ENCODE measurements around the gene ELAVL4.
"Not testable (repeated sequence)": the region's sequence is repeated elsewhere in the genome, so short reads cannot be mapped to it uniquely, and the experiment has no call there.

Gene ELAVL4

GRCh38 chr1:50126927-50127715 is 18.4 kb downstream of the ELAVL4 start:
- DNase-seq = no peak

DNA sequence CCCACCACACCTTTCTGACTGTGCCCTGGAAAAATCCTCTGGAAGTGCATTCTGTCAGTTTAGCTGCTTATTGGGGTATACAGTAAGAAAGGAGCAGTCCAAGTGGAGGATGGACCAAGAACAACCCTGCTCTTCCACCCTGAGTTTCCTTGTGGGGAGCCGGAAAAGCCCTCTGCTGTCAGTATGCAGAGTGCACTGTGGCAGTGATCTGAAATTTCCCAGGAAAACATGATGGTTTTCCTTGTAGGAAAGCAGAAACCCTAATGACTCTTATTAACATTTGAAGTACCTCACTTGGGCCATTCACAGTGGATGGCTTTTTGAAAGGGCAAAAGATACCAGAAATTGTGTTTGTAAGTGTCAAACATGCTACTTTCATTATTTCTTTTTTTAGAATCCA is 20.5 kb downstream of the ELAVL4 start:
- no peak for DNase-seq

DNA sequence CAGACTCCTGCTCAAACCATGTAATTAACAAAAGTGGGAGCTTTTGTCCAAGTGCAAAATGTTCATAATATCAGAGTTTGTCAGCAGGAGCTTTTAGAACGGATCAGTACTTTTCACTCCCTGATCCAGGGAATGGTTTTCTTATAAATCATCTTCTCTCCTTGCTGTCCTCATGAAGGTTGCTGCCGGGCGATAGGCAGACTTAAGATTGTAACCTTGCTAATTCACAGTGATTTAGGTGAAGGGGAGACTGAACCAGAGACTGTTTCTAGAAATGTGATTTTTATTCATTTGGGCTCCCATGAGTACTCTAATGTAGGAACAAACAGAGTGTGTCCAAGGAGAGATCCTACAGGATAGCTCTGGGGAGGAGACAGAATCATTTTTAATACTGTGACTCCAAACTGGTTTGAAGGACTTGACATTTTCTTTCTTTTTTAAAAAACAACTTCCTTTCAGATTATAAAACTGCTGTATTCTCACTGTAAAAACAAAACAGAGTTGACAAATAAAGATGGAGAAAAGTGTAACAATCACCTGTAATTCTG is 23.7 kb downstream of the ELAVL4 start:
- DNase-seq = no peak

DNA sequence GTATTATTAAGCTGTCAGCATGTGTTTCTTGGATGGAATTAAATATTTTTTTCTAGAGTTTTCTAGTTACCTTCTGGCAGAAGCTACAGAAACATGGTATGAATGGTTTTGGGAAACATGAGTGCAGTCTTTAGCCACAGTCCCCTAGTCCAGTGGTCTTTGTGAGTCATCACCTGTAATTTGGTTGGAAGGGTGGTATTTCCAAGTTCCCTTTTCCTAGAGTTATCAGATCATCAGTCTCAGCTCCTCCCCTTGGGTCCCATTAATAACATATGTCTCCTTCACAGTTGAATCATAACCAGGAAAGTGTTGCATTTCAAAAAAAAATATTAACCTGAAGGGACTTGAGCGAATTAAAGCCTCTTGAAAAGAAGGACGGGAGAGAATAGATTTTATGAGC is 27.0 kb downstream of the ELAVL4 start:
- DNase-seq = no peak

DNA sequence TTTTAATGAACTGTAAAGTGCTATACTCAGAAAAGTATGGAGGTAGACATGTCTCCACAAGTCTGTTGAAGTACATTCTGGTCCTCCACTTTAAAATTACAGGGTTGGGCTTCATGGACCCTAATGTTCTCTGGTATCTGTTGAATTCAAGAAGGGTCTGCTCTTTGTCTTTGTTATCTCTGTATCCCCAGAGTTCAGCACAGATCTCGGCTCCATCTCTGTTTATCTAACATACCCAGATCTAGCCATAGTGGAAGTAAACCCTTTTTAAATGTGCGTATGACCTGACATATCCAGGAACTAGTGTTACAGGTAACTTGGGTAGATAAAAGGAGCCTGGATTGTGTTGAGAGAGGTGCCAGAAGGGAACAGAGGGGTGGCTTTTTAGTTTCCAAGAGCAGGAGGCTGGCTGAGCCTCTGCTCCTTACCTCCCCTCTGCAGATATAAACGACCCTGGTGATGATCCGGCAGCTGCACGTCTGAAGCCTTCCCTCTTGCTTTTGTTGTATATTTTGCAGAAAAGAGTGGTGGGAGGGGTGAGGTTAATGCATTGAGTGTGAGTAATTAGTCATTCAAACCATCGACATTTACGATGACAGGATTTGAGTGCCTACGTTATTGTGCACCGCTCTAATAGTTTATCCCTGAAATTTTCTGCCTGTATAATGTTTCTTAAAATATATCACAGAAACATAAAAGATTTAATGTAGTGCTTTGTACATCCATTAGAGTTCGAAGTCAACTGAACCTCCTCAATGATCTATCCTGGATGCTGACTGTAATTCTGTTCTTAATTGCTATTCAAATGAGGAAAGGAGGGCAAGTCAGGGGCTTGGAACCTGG is 30.8 kb downstream of the ELAVL4 start:
- DNase-seq = peak; percentile 87

GRCh38 chr1:50140182-50140447 is 31.4 kb downstream of the ELAVL4 start:
- DNase-seq = no peak

- no peak for DNase-seq
Observed at GRCh38 chr1:50147191-50147850, 38.6 kb downstream of the ELAVL4 start.

DNA sequence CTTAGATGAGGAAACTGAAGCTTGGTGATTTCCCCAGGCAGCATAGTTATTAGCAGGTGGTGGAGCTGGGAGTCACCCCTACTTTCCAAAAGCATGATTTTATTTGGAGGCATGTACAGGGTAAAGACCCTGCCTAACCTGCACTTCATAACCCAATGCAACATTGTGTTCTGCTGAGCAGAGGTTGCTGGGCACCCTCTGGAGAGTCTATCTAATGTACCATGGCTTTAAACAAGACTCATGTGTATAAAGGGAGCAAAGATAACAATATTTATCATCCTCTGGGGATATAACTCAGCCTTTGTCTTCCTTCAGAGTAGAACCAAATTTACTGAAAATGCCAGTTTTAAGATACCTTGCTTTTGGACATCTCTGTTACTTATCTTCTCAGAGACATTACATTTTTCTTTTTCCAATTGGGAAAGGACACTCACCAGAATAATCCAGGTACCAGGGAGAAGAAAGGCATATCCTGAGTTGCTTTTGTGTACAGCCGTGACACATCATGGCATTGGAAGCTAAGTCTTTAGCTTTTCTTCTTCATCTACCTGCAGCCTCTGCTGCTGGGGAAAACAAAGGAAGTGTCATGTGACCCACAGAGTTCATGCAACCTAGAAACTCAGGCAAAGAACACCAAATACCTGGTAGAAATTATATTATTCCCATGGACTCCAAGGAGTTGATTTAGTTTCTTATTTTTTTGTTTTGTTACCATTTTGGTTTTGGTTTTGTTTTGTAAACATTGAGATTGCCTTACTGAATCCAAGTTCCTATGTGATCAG is 39.6 kb downstream of the ELAVL4 start:
- DNase-seq = no peak

DNA sequence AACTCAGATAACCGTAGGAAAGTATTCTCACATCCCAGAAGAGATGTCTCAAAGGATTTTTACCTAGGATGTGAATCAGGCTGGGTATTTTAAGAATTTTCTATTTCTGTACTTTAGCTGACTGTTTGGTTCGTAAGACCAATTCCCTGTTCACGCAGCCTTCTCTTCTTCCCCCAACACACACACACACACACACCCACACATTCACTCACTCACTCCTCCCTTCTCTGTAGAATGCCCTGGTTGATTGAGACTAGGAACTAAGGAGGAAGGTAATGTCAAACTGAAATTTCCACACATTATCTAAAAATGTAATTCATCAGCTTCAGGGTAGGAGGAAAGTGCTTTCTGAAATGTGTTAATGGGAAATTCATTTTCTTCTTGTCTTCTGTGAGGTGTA is 43.5 kb downstream of the ELAVL4 start:
- DNase-seq = no peak

DNA sequence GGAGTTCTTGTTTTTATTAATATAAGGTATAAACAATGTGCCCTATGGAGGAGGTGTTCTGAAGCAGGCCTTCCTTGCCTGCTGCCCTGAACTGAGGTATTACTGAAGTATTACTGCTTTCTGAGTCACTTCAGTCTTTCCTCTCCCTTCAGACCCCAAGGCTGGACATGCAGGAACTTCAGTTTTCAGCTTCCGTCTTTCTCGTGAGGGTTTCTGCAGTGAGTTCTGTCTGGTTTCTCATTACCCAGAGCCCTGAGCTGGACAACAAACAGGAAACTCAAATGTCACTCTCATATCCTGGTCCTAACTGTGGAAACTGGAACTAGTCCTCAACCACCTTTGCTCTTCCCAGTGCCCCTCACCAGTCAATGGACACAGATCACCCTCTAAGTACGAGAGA is 46.8 kb downstream of the ELAVL4 start:
- no peak for DNase-seq

DNA sequence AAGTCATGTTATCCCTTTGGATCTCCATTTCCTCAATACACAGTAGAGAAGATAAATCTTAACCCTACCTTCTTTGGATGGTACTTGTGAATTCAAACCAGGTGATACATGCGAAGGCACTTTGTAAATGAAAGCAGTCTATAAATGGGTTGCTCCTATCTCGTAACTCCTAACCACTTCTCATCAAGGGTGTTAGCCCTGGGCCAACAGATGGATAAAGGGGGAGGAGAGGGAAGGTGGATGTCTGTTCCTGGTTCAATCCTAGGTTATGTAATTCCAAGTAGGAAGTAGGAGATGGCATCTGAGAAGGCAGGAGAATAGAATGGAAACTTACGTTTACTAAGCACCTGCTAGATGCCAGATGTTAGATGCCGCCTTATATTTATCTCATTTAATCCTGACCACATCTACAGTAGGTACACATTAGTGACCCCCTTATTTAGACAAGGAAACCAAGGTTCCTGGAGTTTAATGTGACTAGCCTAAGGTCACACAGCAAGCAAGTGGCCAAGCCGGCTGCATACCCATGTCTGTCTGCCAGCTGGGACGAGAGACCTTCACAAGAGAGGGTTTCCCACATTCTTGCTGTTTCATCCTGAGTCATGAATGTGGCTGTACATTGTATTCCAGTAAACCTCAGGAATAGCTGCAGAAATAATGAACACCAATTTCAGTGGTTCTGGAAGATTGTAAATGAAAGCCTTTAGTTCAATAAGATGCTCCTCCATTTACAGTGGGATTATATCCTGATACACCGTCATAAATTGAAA is 47.7 kb downstream of the ELAVL4 start:
- DNase-seq = no peak

- DNase-seq = no peak
Observed at GRCh38 chr1:50157306-50157941, 48.7 kb downstream of the ELAVL4 start.

GRCh38 chr1:50158421-50158820 is 49.7 kb downstream of the ELAVL4 start:
- DNase-seq = no peak

DNA sequence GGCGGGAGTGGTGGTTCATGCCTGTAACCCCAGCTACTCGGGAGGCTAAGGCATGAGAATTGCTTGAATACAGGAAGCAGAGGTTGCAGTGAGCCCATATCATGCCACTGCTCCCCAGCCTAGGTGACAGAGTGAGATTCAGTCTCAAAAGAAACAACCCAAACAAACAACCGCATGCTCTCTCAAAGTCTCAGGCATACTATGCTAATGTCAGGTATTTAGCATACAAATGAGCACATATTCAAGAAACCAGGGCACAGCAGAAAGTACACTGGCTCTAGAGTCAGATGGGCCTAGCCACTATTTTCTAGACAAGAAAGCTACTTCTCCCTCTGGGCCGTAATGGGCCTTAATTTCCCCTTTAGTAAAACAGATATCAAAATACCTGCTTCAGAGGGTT is 55.0 kb downstream of the ELAVL4 start:
- DNase-seq = no peak

GRCh38 chr1:50166351-50166750 is 57.6 kb downstream of the ELAVL4 start:
- not testable (repeated sequence) for DNase-seq

DNA sequence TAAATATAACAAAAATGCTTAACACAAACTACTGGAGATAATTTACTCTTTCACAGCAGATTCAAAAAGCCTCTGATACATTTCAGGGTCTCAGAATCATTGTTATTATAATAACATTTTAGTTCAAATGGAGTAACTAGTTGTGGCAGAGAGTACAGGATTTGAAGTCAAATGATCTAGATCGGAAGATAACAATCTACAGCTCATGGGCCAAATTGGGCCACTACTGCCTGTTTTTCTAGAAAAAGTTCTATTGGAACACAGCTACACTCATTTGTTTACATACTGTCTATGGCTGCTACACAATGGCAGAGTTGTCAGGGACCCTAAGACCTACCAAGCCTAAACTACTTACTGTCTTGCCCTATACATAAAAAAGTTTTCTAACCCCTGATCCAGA is 63.6 kb downstream of the ELAVL4 start:
- no peak for DNase-seq

GRCh38 chr1:50174101-50174500 is 65.4 kb downstream of the ELAVL4 start:
- DNase-seq = no peak

- no peak for DNase-seq
Observed at GRCh38 chr1:50175719-50176639, 67.3 kb downstream of the ELAVL4 start.

DNA sequence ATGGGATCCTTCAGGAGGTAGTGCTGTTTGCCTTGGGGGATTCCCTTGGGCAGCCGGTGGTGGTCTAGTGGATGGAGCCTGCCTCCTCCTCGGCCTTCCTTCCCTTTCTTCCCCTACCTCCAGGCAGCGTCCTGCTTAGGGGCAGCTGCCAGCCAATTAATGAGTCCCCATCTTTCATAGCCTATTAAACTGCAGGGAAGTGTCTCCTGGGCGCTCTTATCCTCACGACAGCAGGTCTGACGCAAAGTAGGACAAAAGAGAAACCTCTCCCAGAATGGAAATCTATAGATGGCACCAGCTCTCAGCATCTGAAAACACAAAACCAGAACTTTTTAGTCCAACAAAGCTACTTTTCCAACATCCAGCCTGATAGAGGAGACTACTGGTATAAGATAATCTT is 69.3 kb downstream of the ELAVL4 start:
- DNase-seq = no peak

- no peak for DNase-seq
Observed at GRCh38 chr1:50179639-50180038, 70.9 kb downstream of the ELAVL4 start.
